Measurements from ENCODE around the gene SKP1.

DNA sequence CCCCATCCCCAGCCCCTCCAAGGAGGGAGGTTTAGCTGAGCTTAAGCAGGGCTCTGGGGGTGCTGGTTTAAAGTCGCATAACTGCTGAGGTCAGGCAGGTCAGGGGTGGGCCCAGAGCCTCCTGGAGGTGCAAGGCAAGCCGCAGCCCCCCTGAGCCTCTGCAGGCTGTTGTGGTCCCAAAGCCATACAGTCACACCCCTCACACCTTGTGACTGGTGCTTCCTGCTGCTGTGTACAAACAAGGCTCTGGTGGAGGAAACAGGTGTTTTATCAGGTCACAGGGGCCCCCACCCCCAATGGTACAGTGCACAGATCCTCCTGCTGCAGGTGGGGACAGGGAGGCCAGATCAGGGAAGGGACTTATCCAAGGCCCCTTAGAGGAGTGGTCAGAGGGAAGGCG, 54.2 kb downstream of the SKP1 start:
- TF ChIP-seq YY1 (IDR thresholded peaks at IDR 0.05) (no peak), TAF1 (conservative IDR thresholded peaks at IDR 0.05) (no peak), GABPA (IDR thresholded peaks at IDR 0.05 in 1 of 2, conservative IDR thresholded peaks at IDR 0.05 in 1 of 2) (no peak), NR2F2 (IDR thresholded peaks at IDR 0.05) (no peak), HNF4A (conservative IDR thresholded peaks at IDR 0.05) (no peak), SP1 (IDR thresholded peaks at IDR 0.05) (no peak), RAD21 (IDR thresholded peaks at IDR 0.05) (no peak), EGR1 (IDR thresholded peaks at IDR 0.05; ENCODE audit: low read depth in 2 of 2) (no peak), FOXA1 (IDR thresholded peaks at IDR 0.05) (no peak)
- TF ChIP-seq, protein P1, sequence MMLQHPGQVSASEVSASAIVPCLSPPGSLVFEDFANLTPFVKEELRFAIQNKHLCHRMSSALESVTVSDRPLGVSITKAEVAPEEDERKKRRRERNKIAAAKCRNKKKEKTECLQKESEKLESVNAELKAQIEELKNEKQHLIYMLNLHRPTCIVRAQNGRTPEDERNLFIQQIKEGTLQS (IDR thresholded peaks at IDR 0.05): no peak
- TF ChIP-seq, protein P2, sequence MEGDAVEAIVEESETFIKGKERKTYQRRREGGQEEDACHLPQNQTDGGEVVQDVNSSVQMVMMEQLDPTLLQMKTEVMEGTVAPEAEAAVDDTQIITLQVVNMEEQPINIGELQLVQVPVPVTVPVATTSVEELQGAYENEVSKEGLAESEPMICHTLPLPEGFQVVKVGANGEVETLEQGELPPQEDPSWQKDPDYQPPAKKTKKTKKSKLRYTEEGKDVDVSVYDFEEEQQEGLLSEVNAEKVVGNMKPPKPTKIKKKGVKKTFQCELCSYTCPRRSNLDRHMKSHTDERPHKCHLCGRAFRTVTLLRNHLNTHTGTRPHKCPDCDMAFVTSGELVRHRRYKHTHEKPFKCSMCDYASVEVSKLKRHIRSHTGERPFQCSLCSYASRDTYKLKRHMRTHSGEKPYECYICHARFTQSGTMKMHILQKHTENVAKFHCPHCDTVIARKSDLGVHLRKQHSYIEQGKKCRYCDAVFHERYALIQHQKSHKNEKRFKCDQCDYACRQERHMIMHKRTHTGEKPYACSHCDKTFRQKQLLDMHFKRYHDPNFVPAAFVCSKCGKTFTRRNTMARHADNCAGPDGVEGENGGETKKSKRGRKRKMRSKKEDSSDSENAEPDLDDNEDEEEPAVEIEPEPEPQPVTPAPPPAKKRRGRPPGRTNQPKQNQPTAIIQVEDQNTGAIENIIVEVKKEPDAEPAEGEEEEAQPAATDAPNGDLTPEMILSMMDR (IDR thresholded peaks at IDR 0.05; ENCODE audit: low read depth, low read length, missing input control): no peak
- TF ChIP-seq, protein P3, sequence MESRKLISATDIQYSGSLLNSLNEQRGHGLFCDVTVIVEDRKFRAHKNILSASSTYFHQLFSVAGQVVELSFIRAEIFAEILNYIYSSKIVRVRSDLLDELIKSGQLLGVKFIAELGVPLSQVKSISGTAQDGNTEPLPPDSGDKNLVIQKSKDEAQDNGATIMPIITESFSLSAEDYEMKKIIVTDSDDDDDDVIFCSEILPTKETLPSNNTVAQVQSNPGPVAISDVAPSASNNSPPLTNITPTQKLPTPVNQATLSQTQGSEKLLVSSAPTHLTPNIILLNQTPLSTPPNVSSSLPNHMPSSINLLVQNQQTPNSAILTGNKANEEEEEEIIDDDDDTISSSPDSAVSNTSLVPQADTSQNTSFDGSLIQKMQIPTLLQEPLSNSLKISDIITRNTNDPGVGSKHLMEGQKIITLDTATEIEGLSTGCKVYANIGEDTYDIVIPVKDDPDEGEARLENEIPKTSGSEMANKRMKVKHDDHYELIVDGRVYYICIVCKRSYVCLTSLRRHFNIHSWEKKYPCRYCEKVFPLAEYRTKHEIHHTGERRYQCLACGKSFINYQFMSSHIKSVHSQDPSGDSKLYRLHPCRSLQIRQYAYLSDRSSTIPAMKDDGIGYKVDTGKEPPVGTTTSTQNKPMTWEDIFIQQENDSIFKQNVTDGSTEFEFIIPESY (IDR thresholded peaks at IDR 0.05): no peak
- TF ChIP-seq, protein P4, sequence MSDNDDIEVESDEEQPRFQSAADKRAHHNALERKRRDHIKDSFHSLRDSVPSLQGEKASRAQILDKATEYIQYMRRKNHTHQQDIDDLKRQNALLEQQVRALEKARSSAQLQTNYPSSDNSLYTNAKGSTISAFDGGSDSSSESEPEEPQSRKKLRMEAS (IDR thresholded peaks at IDR 0.05): no peak
- TF ChIP-seq, protein P5, sequence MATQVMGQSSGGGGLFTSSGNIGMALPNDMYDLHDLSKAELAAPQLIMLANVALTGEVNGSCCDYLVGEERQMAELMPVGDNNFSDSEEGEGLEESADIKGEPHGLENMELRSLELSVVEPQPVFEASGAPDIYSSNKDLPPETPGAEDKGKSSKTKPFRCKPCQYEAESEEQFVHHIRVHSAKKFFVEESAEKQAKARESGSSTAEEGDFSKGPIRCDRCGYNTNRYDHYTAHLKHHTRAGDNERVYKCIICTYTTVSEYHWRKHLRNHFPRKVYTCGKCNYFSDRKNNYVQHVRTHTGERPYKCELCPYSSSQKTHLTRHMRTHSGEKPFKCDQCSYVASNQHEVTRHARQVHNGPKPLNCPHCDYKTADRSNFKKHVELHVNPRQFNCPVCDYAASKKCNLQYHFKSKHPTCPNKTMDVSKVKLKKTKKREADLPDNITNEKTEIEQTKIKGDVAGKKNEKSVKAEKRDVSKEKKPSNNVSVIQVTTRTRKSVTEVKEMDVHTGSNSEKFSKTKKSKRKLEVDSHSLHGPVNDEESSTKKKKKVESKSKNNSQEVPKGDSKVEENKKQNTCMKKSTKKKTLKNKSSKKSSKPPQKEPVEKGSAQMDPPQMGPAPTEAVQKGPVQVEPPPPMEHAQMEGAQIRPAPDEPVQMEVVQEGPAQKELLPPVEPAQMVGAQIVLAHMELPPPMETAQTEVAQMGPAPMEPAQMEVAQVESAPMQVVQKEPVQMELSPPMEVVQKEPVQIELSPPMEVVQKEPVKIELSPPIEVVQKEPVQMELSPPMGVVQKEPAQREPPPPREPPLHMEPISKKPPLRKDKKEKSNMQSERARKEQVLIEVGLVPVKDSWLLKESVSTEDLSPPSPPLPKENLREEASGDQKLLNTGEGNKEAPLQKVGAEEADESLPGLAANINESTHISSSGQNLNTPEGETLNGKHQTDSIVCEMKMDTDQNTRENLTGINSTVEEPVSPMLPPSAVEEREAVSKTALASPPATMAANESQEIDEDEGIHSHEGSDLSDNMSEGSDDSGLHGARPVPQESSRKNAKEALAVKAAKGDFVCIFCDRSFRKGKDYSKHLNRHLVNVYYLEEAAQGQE (IDR thresholded peaks at IDR 0.05): no peak

All from liver (tissue), 3 donors.